ENCODE measurements around the gene FPR2. TPM values are rescaled to one million over a fixed set of nuclear protein-coding genes. Genes with fewer than 3 reads are reported as not detected.
"Not testable (repeated sequence)": the region's sequence is repeated elsewhere in the genome, so short reads cannot be mapped to it uniquely, and the experiment has no call there.

The FPR2 gene
- total RNA-seq, 4 donors from 2014 or later: 0.13 to 0.34 TPM; not detected in 2

DNA sequence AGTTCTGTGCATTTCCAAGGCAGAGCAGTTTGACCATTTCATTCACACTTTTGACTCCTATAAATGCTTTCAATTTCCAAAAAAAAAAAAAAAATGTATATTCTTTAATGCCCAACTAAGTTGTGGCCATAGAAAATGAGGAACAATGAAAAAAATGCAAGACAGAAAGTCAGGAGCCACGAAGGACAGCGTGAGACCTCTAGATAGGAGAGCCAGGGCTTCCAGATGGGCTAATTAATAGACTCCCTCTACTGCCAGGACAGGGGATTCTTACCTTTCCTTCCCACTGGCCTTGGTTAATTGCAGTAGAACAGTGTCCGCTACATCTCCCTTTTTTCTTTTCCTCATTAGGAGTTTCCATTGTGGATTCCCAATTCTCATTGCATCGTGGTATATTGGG is 42.5 kb downstream of the FPR2 start:
- H3K4me3 ChIP-seq (ENCODE audit: low read depth, poor library complexity, severe bottlenecking): no peak overlapping the region
- intact Hi-C loops (cut with DNase I; ENCODE audit: low total_unique reads): no loop called here
- 79 to 80% methylated on average over 4 of the region's 4 CpGs for whole genome bisulfite sequencing, 2 donors
- no peak for TF ChIP-seq POLR2A (IDR thresholded peaks at IDR 0.05)
- TF ChIP-seq, protein P1, sequence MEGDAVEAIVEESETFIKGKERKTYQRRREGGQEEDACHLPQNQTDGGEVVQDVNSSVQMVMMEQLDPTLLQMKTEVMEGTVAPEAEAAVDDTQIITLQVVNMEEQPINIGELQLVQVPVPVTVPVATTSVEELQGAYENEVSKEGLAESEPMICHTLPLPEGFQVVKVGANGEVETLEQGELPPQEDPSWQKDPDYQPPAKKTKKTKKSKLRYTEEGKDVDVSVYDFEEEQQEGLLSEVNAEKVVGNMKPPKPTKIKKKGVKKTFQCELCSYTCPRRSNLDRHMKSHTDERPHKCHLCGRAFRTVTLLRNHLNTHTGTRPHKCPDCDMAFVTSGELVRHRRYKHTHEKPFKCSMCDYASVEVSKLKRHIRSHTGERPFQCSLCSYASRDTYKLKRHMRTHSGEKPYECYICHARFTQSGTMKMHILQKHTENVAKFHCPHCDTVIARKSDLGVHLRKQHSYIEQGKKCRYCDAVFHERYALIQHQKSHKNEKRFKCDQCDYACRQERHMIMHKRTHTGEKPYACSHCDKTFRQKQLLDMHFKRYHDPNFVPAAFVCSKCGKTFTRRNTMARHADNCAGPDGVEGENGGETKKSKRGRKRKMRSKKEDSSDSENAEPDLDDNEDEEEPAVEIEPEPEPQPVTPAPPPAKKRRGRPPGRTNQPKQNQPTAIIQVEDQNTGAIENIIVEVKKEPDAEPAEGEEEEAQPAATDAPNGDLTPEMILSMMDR (IDR thresholded peaks at IDR 0.05): no peak
- no peak for DNase-seq (ENCODE audit: low spot score in 2 of 2)

DNA sequence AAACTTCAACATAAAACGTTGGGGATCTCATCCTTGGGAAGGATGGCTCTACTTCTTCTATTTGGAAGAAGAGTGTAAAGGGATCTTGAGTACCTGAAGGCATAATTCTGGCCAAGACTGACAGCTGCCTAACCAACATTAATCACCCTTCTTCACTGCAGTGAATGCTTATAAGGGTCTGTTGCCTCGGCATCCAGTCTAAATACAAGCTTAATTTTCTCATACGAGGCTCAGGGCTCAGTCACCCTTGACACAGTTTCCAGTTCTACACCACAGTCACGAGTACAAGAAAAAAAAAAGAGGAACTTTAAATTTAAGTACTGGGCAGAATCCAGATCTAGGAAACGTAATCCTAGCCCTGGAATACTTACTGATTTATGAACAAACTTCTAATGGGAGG is 43.0 kb downstream of the FPR2 start:
- intact Hi-C loops (cut with DNase I; ENCODE audit: low total_unique reads): no loop called here
- no peak overlapping the region for H3K4me3 ChIP-seq (ENCODE audit: low read depth, poor library complexity, severe bottlenecking)
- DNase-seq (ENCODE audit: low spot score in 2 of 2): no peak
- TF ChIP-seq POLR2A (IDR thresholded peaks at IDR 0.05): no peak
- TF ChIP-seq, protein P1 (IDR thresholded peaks at IDR 0.05): no peak
- WGBS, 2 donors: 42 to 56% methylated on average over 5 of the region's 5 CpGs

DNA sequence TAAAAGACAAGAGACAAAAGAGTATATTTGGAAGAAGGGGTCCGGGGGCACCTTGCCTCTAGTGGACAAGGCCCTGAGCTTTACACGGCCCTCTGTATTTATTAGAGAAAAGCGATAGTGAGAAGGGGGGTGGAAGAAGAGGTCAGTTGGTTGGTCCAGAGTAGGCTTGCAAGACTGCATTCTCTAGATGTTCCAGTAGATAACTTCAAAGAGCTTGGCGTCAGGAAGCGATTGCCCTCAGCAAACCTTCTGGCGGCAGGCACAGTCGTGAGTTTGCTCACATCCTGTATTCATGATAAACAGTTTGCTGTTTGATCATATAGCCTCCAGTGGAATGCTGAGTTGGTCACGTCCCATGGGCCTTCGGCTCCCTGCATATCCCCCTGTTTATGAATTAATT is 43.8 kb downstream of the FPR2 start:
- intact Hi-C loops (cut with DNase I; ENCODE audit: low total_unique reads); DNase-seq (ENCODE audit: low spot score in 2 of 2); H3K4me3 ChIP-seq (ENCODE audit: low read depth, poor library complexity, severe bottlenecking): not testable (repeated sequence)
- WGBS, 2 donors: 73 to 76% methylated on average over 9 of the region's 9 CpGs

DNA sequence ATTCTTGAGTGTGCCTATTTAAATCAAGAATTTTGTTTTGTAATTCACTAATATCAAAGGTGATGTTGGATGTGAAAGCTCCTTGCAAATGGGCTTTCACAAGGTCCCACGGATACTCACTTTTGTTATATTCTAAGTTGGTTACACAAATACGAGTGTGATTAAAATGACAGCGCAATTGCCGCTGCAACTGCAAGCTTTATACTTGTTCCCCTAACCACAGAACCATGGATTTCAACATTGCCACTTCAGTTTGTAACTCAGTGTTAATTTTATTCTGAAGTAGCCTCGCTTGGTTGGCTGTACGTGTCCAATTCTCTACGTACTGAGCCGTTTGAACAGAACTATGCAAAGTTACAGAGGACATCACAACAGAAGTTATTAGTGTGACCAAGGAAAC is 44.4 kb downstream of the FPR2 start:
- DNase-seq (ENCODE audit: low spot score in 2 of 2); intact Hi-C loops (cut with DNase I; ENCODE audit: low total_unique reads); H3K4me3 ChIP-seq (ENCODE audit: low read depth, poor library complexity, severe bottlenecking): not testable (repeated sequence)
- 85 to 89% methylated on average over 8 of the region's 8 CpGs for WGBS, 2 donors

DNA sequence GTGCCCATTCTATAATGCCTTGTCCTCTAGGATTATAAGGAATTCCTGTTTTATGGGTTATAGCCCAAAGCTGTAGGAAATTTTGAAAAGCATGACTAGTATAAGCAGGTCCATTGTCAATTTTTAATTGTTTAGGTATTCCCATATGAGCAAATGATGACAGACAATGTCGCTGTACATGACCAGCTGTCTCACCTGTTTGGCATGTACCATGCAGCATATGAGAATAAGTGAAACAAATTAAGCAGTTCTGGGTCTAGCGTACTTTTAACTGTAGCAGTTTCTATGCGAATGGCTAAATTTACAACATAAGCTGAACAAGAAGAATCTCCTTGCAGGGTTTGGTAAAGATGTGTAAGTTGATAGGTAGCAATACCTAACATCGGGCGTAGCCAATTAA is 45.6 kb downstream of the FPR2 start:
- 89 to 93% methylated on average over 5 of the region's 5 CpGs for WGBS, 2 donors
- intact Hi-C loops (cut with DNase I; ENCODE audit: low total_unique reads); DNase-seq (ENCODE audit: low spot score in 2 of 2); H3K4me3 ChIP-seq (ENCODE audit: low read depth, poor library complexity, severe bottlenecking): not testable (repeated sequence)

DNA sequence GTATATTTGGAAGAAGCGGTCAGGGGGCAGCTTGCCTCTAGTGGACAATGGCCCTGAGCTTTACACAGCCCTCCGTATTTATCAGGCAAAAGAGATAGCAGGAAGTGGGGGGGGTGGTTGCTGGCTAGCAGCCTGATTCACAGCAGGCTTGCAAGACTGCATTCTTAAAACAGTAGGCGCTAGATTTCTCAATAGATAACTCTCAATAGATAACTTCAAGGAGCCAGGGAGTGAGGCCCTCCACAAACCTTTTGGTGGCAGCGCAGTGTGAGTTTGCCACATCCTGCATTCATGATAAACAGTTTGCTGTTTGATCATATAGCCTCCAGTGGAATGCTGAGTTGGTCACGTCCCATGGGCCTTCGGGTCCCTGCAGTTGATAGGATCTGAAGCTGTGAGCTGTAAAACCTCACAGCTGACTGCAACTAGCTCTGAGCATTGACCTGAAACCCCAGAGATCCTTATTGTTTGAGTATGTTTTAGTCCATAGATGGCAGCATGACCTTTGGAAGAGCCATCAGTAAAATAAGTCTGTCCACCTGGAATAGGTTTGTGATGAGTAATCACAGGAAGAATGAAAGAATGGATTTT is 46.2 kb downstream of the FPR2 start:
- TF ChIP-seq POLR2A (IDR thresholded peaks at IDR 0.05): no peak
- TF ChIP-seq, protein P1 (IDR thresholded peaks at IDR 0.05): no peak
- H3K4me3 ChIP-seq (ENCODE audit: low read depth, poor library complexity, severe bottlenecking): no peak overlapping the region
- intact Hi-C loops (cut with DNase I; ENCODE audit: low total_unique reads): no loop called here
- no peak for DNase-seq (ENCODE audit: low spot score in 2 of 2)
- 34 to 42% methylated on average over 6 of the region's 6 CpGs for WGBS, 2 donors

DNA sequence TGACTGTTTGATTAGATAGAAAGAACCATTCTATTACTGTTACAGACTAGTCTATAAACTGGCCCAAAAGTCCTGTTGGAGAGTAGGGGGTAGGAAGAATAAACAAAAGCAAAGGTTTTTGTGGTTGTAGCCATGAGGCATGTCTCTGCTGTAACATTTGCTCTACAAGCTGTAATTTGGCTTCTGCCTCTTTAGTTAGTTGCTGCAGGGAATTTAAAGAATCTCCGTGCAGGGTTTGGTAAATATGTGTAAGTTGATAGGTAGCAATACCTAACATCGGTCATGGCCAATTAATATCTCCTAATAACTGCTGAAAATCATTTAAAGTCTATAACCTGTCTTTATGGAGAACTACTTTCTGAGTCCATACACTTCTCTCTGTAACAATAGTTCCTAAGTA is 46.9 kb downstream of the FPR2 start:
- no peak for TF ChIP-seq POLR2A (IDR thresholded peaks at IDR 0.05)
- TF ChIP-seq, protein P1 (IDR thresholded peaks at IDR 0.05): no peak
- DNase-seq (ENCODE audit: low spot score in 2 of 2): no peak
- no peak overlapping the region for H3K4me3 ChIP-seq (ENCODE audit: low read depth, poor library complexity, severe bottlenecking)
- intact Hi-C loops (cut with DNase I; ENCODE audit: low total_unique reads): no loop called here
- 48 to 77% methylated on average over 2 of the region's 2 CpGs for WGBS, 2 donors
